Activated T-cell treated with anti-CD3 and anti-CD28 coated beads, Interleukin-2, amount 50 U/mL, for 24 hours (primary cell): ENCODE data around the gene DMWD.
A peak's percentile ranks its signal among the peaks of the same experiment; 100 is the strongest.

Experiments
- DNase-seq: peaks from one replicate; pipeline ENCODE4 v3.0.0-alpha.2; 2020
- H3K27ac Mint-ChIP-seq: 2 replicates; pipeline ENCODE4 v1.8.0; 2020; ENCODE audit warnings: mild to moderate bottlenecking, mixed read lengths
- H3K27me3 Mint-ChIP-seq: 2 replicates; pipeline ENCODE4 v1.8.0; 2020; ENCODE audit warnings: mixed read lengths
- H3K36me3 Mint-ChIP-seq: 2 replicates; pipeline ENCODE4 v1.8.0; 2020; ENCODE audit warnings: low read depth, mixed read lengths
- H3K4me1 Mint-ChIP-seq: 2 replicates; pipeline ENCODE4 v1.8.0; 2020; ENCODE audit warnings: low read depth, mixed read lengths
- H3K4me3 Mint-ChIP-seq: 2 replicates; pipeline ENCODE4 v1.8.0; 2020; ENCODE audit warnings: mild to moderate bottlenecking, moderate library complexity, mixed read lengths
- H3K9me3 Mint-ChIP-seq: 2 replicates; pipeline ENCODE4 v1.8.0; 2020; ENCODE audit warnings: mixed read lengths

The DMWD gene, protein sequence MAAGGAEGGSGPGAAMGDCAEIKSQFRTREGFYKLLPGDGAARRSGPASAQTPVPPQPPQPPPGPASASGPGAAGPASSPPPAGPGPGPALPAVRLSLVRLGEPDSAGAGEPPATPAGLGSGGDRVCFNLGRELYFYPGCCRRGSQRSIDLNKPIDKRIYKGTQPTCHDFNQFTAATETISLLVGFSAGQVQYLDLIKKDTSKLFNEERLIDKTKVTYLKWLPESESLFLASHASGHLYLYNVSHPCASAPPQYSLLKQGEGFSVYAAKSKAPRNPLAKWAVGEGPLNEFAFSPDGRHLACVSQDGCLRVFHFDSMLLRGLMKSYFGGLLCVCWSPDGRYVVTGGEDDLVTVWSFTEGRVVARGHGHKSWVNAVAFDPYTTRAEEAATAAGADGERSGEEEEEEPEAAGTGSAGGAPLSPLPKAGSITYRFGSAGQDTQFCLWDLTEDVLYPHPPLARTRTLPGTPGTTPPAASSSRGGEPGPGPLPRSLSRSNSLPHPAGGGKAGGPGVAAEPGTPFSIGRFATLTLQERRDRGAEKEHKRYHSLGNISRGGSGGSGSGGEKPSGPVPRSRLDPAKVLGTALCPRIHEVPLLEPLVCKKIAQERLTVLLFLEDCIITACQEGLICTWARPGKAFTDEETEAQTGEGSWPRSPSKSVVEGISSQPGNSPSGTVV

DNA sequence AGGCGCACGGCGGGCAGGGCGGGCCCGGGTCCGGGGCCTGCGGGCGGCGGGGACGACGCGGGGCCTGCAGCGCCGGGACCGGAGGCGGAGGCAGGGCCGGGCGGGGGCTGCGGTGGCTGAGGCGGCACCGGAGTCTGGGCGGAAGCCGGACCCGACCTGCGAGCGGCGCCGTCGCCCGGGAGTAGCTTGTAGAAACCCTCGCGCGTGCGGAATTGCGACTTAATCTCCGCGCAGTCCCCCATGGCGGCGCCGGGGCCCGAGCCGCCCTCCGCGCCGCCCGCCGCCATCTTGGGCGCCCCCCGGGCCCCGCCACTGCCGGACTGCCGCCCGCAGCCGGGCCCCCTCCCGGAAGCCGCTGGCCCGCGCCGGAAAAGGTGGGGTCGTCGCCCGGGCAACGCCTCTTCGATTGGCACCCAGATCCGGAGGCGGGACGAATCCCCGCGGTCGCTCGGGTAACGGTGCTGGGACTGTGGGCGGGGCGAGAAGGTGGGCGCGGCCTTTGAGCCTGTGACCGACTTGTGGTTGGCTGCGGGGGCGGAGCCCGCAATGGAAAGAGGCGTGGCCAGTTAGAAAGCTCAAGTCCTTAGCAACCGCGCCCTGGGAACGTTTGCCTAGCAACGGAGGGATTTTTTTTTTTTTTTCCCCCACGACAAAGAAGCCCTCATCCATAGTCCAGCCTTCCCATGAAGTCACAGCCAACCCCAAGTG lies at the start of gene DMWD:
TSS of gene DMWD (minus strand) at position 376 of the 708 bp plus-strand sequence. CDS start at position 287, 89 bp downstream.
- peak; percentile 100 for DNase-seq
- peaks cover 29% of the 10 kb centered on the region for H3K4me1 Mint-ChIP-seq
- H3K27me3 Mint-ChIP-seq, result peaks cover 34% of the 10 kb centered on the region
- H3K36me3 Mint-ChIP-seq, result peaks cover 38% of the 10 kb centered on the region
- H3K9me3 Mint-ChIP-seq, result no peaks in the 10 kb centered on the region
- H3K4me3 Mint-ChIP-seq, result peak within 1 kb of the TSS; percentile 89
- peak within 1 kb of the TSS; percentile 92 for H3K27ac Mint-ChIP-seq

DNA sequence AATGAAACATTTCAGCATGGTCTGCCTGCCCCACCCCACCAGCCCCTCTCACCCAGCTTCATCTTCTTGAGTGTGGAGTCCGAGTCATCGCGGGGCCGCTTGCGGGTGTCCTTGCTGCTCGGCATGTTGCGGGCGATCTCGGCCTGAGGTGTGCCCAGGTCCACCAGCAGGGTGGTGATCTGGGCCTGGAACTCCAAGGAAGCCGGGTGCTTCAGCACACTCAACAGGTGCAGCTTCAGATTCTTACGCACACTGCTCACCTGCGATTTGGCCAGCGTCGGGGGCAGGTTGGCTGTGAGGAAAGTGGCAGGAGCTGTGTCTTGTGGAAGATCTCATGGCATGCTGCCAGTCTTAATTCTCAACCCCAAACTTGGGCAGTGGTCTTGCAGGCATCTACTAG lies 49.6 kb upstream of the DMWD start:
- Mint-ChIP-seq H3K36me3 (peaks cover 90% of the 10 kb centered on the region), H3K27ac (no peak overlapping the region), H3K9me3 (no peaks in the 10 kb centered on the region), H3K27me3 (no peaks in the 10 kb centered on the region), H3K4me3 (no peak overlapping the region), H3K4me1 (no peaks in the 10 kb centered on the region)
- no peak for DNase-seq

DNA sequence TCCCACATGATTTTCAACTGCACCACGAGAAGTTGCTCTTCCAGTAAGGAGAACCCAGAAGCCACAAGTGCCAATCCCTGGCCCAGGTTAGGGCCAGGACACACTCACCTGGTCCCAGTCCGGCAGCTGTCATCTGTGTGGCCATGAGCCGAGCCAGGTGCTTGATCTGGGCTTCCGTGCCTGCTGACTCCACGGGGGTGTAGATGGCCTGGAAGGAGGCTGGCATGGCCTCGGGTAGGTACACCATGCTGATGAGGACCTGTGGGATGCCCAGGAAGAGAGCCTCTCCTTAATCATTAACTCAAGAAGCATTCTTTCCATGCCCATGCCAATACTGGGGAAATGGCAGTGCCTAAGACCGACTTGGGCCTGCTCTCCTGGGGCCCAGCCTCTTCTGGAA lies 42.3 kb upstream of the DMWD start:
- Mint-ChIP-seq H3K27ac (no peak overlapping the region), H3K4me3 (no peak overlapping the region), H3K4me1 (no peaks in the 10 kb centered on the region), H3K27me3 (no peaks in the 10 kb centered on the region), H3K36me3 (peaks cover 92% of the 10 kb centered on the region), H3K9me3 (no peaks in the 10 kb centered on the region)
- no peak for DNase-seq

GRCh38 chr19:45828945-45829344 lies 36.3 kb upstream of the DMWD start:
- H3K4me1 Mint-ChIP-seq, result no peaks in the 10 kb centered on the region
- no peaks in the 10 kb centered on the region for H3K27me3 Mint-ChIP-seq
- no peak for DNase-seq
- H3K4me3 Mint-ChIP-seq, result no peak overlapping the region
- no peak overlapping the region for H3K27ac Mint-ChIP-seq
- no peaks in the 10 kb centered on the region for H3K9me3 Mint-ChIP-seq
- H3K36me3 Mint-ChIP-seq, result peaks cover 97% of the 10 kb centered on the region

DNA sequence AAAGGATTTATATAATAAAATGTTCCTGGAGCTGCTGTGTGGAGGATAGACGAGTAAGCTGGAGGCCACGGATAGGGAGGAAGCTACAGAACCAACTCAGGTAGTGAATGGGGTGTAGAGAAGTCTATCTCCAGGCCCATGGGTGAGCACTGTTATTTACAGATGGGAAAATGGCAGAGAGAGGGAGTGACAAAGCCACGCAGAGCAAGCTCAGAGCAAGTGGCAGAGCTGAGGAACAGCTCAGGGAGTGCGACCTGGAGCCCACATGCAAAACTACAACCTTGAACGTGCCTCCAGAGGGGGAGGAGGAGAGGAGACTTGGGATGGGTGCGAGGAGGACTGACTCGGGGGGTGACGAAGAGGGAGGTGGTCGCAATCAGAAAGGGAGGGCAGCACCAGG lies 35.9 kb upstream of the DMWD start:
- Mint-ChIP-seq H3K27me3 (no peaks in the 10 kb centered on the region), H3K4me3 (no peak overlapping the region), H3K4me1 (no peaks in the 10 kb centered on the region), H3K9me3 (no peaks in the 10 kb centered on the region), H3K27ac (no peak overlapping the region), H3K36me3 (peaks cover 96% of the 10 kb centered on the region)
- no peak for DNase-seq

- Mint-ChIP-seq H3K27me3 (no peaks in the 10 kb centered on the region), H3K27ac (no peak overlapping the region), H3K4me1 (no peaks in the 10 kb centered on the region), H3K9me3 (no peaks in the 10 kb centered on the region), H3K36me3 (peaks cover 97% of the 10 kb centered on the region), H3K4me3 (no peak overlapping the region)
- DNase-seq, result no peak
Measured at GRCh38 chr19:45827459-45828093, 34.9 kb upstream of the DMWD start.

GRCh38 chr19:45826934-45827333 lies 34.3 kb upstream of the DMWD start:
- Mint-ChIP-seq H3K27ac (no peak overlapping the region), H3K4me3 (no peak overlapping the region), H3K4me1 (no peaks in the 10 kb centered on the region), H3K36me3 (peaks cover 97% of the 10 kb centered on the region), H3K27me3 (no peaks in the 10 kb centered on the region), H3K9me3 (no peaks in the 10 kb centered on the region)
- no peak for DNase-seq

DNA sequence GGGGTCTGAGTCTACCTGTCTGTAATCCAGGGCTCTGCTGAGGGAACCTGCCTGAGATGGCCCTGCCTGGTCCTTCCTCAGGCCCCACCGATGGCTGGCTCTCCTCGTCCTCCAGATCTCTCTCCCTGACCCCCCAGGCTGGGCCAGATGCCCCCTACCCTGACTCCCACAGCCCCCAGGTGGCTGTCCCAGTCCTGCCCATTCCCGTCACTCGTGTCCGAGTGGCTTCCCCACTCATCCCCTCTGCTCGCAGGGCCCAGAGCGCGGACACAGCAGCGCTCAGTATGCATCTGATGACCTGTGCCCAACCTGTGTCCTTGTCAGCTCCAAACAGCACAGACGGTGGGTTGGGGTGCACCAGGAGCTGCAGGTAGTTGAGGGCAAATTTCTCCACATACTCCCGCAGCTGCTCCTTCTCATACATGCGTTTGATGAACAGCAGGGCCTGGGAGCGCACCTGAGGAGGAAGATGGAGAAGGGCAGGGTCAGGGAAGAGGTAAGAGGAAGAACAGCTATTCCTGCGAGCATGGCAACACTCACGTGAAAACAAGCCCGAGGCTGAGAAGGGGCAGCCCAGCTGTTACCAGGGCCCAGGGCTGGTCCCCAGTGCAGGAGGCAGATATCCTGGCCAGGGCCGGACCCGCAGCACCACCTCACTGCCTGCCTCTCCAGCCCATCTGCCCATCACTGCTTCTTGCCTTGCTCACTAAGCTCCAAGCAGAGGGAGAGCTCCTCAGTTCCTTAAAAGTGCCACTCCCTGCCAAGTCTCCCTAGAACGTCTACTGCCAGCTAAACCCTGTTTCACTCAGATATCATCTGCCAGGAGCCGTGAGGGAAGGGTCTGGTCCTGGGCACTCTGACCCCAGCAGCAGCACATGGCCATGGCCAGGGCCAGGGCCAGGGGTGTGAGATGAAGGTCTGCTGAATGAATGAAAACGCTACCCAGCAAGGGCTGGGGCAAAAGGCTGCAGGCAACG lies 33.6 kb upstream of the DMWD start:
- Mint-ChIP-seq H3K9me3 (no peaks in the 10 kb centered on the region), H3K27ac (no peak overlapping the region), H3K4me1 (no peaks in the 10 kb centered on the region), H3K36me3 (peaks cover 97% of the 10 kb centered on the region), H3K27me3 (no peaks in the 10 kb centered on the region), H3K4me3 (no peak overlapping the region)
- DNase-seq, result no peak

DNA sequence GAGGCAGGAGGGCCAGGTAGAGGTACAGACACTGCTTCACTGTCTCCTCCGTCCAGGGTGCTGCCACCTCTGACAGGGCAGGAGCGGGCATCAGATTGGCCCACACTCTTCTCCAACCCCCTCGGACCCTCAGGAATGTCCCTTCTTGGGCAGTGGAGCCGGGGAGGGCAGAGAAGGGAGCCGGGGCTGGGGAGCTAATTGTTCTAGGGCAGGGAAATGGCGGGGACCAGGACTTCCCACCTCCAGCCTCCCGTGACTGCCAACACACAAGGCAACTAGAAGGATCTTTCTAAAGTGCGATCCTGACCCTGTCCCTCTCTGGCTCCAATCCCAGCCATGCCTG lies 32.6 kb upstream of the DMWD start:
- H3K4me3 Mint-ChIP-seq, result no peak overlapping the region
- no peak overlapping the region for H3K27ac Mint-ChIP-seq
- no peaks in the 10 kb centered on the region for H3K9me3 Mint-ChIP-seq
- peaks cover 98% of the 10 kb centered on the region for H3K36me3 Mint-ChIP-seq
- DNase-seq, result no peak
- H3K27me3 Mint-ChIP-seq, result no peaks in the 10 kb centered on the region
- no peaks in the 10 kb centered on the region for H3K4me1 Mint-ChIP-seq

GRCh38 chr19:45824531-45825262 lies 32.1 kb upstream of the DMWD start:
- H3K9me3 Mint-ChIP-seq, result no peaks in the 10 kb centered on the region
- no peak for DNase-seq
- no peaks in the 10 kb centered on the region for H3K27me3 Mint-ChIP-seq
- no peak overlapping the region for H3K27ac Mint-ChIP-seq
- H3K4me1 Mint-ChIP-seq, result no peaks in the 10 kb centered on the region
- H3K36me3 Mint-ChIP-seq, result peaks cover 98% of the 10 kb centered on the region
- H3K4me3 Mint-ChIP-seq, result no peak overlapping the region

GRCh38 chr19:45824041-45824471 lies 31.4 kb upstream of the DMWD start:
- no peaks in the 10 kb centered on the region for H3K27me3 Mint-ChIP-seq
- peak overlapping the region; percentile 13 for H3K27ac Mint-ChIP-seq
- no peaks in the 10 kb centered on the region for H3K9me3 Mint-ChIP-seq
- no peak overlapping the region for H3K4me3 Mint-ChIP-seq
- H3K4me1 Mint-ChIP-seq, result no peaks in the 10 kb centered on the region
- no peak for DNase-seq
- peaks cover 98% of the 10 kb centered on the region for H3K36me3 Mint-ChIP-seq

DNA sequence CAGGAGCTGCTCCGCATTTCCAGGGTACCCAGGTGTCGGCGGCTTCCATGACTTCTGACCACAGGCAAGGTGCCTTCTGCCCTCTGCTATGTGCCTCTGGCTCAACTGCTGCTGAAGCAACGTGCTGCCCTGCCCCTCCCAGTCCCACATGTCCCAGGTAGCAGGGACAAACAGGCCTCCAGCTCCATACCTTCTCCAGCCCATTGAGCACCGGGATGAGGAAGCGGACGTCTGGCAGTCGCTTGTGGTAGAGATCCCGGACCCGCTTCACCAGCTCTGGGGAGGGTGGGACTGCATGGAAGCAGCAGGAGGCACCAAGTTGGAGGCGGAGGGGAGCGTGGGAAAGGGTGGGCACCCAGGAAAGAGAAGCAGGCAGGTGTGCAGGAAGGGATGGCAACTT lies 30.5 kb upstream of the DMWD start:
- DNase-seq, result no peak
- Mint-ChIP-seq H3K27ac (no peak overlapping the region), H3K4me3 (no peak overlapping the region), H3K36me3 (peaks cover 92% of the 10 kb centered on the region), H3K4me1 (no peaks in the 10 kb centered on the region), H3K9me3 (no peaks in the 10 kb centered on the region), H3K27me3 (no peaks in the 10 kb centered on the region)

DNA sequence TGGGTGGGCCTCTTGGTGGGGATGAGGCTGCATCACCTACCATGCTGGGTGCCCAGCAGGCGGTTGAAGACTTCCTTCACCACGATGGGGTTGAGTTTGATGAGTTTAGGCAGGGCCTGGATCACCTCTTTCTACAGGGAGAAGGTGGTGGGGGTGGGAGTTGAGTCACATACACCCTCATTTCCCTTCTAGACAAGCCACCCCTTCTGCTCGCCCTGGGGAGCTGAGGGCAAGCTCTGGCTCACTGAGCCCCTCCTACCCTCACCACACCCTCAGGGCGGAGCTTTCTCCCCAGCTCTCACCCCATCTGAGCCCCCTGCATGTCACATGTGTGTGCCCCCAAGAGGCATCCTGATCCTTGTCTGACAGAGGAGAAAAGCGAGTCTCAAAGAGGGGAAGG lies 30.1 kb upstream of the DMWD start:
- no peak for DNase-seq
- Mint-ChIP-seq H3K27ac (no peak overlapping the region), H3K4me1 (no peaks in the 10 kb centered on the region), H3K27me3 (no peaks in the 10 kb centered on the region), H3K9me3 (no peaks in the 10 kb centered on the region), H3K4me3 (no peak overlapping the region), H3K36me3 (peaks cover 87% of the 10 kb centered on the region)
